HG02642 (cell line): ENCODE results near the gene EID2.

Experiments
- ATAC-seq: cut with Tn5 transposase; IDR thresholded peaks from one replicate; pipeline ENCODE4 v1.9.1; 2021; ENCODE audit warnings: mild to moderate bottlenecking; ENCODE audit not compliant: unreplicated experiment, poor library complexity

The EID2 gene

GRCh38 chr19:39540333-39540673 is 342 bp upstream of the EID2 start:
- no peak for ATAC-seq

DNA sequence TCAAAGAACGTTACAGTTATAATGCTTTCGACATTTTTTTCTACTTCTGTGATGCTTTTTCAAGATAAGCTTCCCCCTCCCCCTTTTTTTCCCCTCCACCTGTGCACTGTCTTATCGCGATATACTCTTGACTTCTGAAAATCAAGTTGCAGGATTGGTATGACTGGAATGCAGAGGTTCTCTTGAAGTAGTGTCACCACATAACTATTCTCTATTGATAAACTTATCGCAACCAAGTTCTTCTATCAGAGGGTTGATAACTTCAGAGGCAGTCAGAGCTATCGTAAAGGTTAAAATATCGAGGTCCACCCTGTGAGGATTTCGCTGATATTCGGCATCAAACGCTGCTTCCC is 820 bp downstream of the EID2 start:
- ATAC-seq, result peak; percentile 1

DNA sequence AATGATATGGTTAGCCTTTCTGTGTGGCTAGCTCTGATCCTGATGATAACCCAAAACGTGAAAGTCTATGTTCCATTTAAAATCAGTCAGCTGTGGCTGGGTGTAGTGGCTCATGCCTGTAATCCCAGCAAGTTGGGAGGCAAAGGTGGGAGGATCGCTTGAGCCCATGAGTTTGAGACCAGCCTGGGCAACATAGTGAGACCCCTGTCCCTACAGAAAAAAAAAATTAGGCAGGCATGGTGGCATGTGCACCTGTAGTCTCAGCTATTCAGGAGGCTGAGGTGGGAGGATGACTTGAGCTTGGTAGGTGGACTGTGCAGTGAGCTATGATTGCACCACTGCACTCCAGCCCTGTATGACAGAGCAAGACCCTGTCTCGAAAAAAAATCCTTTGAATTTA is 6.2 kb downstream of the EID2 start:
- ATAC-seq, result no peak

DNA sequence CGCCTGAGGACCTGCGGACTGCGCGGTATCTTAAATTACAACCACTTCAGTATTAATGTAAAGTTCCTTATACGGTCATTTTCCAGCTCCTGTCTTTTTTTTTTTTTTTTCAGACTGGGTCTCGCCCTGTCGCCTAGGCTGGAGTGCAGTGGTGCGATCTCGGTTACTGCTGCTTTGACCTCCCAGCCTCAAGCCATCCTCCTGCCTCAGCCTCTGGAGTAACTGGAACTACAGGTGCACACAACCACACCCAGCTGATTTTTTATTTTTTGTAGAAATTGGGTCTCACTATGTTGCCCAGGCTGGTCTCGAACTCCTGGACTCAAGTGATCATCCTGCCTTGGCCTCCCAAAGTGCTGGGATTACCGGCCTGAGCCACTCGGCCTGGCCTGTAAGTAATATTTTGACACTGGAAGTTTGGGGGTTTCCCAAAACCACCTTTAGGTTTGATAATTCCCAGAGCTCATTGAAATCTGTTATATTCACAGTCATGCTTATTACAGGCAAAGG is 6.9 kb downstream of the EID2 start:
- ATAC-seq, result no peak

GRCh38 chr19:39532233-39533002 is 7.5 kb downstream of the EID2 start, which contains the start of gene EID2B:
Gene EID2B (minus strand): TSS chr19:39532852. CDS start chr19:39532802, 50 bp downstream.
- peak; percentile 95 for ATAC-seq

DNA sequence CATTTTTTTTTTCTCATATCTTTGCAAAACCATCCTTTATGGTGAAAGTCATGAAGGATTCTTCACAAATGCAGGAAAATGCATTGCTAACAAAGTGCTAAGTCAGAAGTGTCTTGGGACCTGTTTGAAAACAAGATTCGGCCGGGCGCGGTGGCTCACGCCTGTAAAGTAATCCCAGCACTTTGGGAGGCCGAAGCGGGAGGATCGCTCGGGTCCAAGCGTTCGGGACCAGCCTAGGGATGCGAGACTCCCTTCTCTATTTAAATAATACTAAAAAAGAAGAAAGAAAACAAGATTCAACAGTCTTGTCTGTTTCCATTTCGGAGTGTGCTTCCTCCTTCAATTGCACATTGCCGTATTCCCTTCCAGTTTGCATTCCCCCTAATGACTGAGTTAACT is 8.1 kb downstream of the EID2 start:
- no peak for ATAC-seq

- no peak for ATAC-seq
Measured at GRCh38 chr19:39525205-39525604, 14.8 kb downstream of the EID2 start.

DNA sequence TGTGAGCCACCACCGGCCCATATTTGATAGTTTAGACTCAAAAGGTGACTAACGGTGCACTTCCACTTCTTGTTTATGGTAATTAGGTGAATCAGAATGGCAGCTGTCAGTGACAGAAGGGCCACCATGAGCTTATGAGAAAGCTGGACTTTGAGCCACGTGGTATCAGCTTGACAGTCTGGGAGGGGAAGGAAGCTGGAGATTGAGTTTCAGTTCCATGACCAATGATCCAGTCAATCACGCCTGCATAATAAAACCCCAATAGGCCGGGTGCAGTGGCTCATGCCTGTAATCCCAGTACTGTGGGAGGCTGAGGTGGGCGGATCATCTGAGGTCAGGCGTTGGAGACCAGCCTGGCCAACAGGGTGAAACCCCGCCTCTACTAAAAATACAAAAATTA is 15.5 kb downstream of the EID2 start:
- no peak for ATAC-seq

- ATAC-seq, result no peak
Measured at GRCh38 chr19:39520541-39521484, 19.1 kb downstream of the EID2 start.

DNA sequence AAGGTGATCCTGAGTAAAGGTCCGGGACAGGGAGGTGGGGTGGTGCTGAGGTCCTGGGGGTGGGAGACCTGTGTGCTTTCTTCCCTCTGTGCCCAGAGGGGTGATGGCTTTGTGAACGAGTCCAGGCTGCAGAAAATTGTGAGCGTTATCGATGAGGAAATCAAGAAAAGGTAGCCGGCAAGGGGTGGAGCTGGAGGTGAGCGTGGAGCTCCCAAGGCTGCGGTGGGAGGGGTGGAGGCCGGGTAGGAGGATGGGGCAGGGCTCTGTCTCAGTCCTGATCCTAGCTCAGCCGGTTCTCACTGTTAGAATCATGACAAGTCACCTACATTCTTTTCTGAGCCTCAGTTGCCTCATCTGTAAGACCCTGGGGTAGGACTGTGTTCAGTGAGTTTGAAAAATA is 21.0 kb downstream of the EID2 start:
- no peak for ATAC-seq

GRCh38 chr19:39518458-39518857 is 21.5 kb downstream of the EID2 start:
- ATAC-seq, result no peak

DNA sequence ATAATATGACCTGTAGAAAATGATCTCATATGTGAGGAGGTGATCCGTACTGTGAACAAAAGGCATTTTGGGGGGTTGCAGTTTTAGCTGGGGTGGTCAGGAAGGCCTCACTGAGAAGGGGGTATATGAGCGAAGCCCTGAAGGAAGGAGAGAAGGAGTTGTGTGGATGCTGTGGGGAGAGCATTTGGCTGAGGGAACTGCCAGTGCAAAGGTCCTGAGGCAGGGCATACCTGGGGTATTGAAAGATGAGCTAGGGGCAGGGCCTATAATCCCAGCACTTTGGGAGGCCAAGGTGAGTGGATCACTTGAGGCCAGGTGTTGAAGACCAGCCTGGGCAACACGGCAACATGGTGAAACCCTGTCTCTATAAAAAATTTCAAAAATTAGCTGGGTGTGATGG is 22.5 kb downstream of the EID2 start:
- ATAC-seq, result no peak

DNA sequence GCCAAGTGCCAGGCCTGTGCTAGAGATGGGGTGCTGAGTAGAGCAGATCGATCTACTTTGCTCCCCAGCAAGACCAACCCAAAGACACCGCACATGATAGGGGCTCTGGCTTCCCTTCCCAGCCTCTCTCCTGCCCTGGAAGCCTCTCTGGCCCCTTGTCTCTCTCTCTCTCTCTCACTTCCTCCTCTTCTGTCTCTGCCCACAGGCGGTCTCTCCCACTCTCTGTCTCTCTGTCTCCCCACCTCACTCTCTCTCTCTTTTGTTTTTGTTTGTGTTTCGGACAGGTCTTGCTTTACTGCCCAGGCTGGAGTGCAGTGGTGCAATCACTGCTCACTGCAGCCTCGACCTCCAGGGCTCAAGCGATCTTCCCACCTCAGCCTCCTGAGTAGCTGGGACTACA is 23.7 kb downstream of the EID2 start:
- ATAC-seq, result no peak

- ATAC-seq, result no peak
Measured at GRCh38 chr19:39515551-39516191, 24.3 kb downstream of the EID2 start.

DNA sequence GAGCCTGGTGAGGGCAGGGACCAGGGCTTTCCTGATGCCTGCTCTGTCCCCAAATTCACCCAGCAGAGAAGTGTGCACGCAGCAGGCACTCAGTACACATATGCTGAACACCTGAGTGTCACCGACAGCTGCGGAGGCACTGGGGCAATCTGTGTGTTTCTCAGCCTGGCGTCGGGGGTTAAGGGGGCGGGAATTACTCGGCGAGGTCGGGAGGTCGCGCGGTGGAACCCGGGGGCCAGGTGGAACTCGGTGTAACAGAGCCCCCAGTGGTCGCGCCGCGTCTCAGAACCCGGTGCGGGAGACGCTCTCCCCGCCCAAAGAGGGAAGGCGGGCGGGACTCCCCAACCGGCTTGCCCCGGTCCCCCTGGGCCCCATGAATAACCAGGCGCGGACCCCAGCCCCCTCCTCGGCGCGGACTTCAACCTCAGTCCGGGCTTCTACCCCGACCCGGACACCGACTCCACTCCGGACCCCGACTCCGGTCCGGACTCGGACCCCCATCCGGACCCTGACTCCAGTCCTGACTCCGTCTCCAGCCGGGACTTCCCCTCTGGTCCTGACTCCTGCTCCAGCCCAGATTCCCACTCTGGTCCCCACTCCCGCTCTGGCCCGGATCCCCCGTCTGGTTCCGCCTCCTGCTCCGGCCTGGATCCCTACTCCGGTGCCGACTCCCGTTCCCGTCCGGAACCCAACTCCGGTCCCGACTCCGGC is 25.0 kb downstream of the EID2 start, which contains the start of gene SELENOV:
Gene SELENOV (plus strand): TSS at position 300 of the 711 bp plus-strand sequence. CDS start 74 bp downstream, at position 374.
- ATAC-seq, result no peak

DNA sequence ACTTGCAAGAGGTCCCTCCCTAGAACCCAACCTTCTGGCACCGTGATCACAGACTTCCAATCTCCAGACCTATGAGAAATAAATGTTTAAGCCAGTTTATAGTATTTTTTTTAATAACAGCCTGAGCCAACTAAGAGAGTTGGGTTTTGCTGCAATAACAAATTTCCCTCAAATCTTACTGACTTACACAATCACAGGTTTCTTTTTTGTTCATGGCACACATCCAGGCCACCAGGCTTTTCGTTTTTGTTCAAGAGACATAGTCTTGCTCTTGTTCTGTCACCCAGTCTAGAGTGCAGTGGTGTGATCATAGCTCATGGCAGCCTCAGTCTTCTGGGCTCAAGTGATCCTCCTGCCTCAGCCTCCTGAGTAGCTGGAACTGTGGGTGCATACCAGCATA is 27.0 kb downstream of the EID2 start:
- no peak for ATAC-seq

- ATAC-seq, result no peak
Measured at GRCh38 chr19:39509233-39509632, 30.7 kb downstream of the EID2 start.

- no peak for ATAC-seq
Measured at GRCh38 chr19:39508629-39509028, 31.3 kb downstream of the EID2 start.

GRCh38 chr19:39507715-39508364 is 32.1 kb downstream of the EID2 start:
- ATAC-seq, result no peak
